ENCODE results near the gene TXNL1. TPM values are rescaled to one million over a fixed set of nuclear protein-coding genes. Genes with fewer than 3 reads are reported as not detected.
A peak's percentile ranks its signal among the peaks of the same experiment; 100 is the strongest.

Gene TXNL1
- total and polyA plus RNA-seq, 2 donors (not counting 3 experiments of a cell fraction or from before 2014, with no cell fraction given) = 29.5 to 81.2 TPM

- Histone ChIP-seq H3K4me2 (ENCODE audit: insufficient read depth, low read length) (no peak overlapping the region), H2AFZ (ENCODE audit: low read depth, low read length) (no peak overlapping the region), H3K9me3 (replicated peaks; ENCODE audit: control insufficient read depth, insufficient read depth, low read length) (no peaks in the 10 kb centered on the region), H3K36me3 (ENCODE audit: control insufficient read depth in 2 of 2, extremely low read depth in 1 of 2, insufficient read depth in 2 of 2, low read length in 2 of 2) (no peaks in the 10 kb centered on the region), H3K4me1 (ENCODE audit: control insufficient read depth, extremely low read depth, insufficient read depth, low read length) (peaks cover 9% of the 10 kb centered on the region), H3K79me2 (ENCODE audit: control insufficient read depth, insufficient read depth, low read length) (no peaks in the 10 kb centered on the region), H3K9ac (replicated peaks; ENCODE audit: extremely low read depth, insufficient read depth, low read length) (no peak overlapping the region), H3K4me3 (replicated peaks in 1 of 3; ENCODE audit: insufficient read depth in 1 of 3, low read depth in 1 of 3, low read length in 3 of 3) (no peak overlapping the region), H3K27ac (ENCODE audit: insufficient read depth, low read depth, low read length) (no peak overlapping the region), H4K20me1 (replicated peaks; ENCODE audit: control insufficient read depth, extremely low read depth, insufficient read depth, low read length) (no peaks in the 10 kb centered on the region), H3K27me3 (ENCODE audit: control insufficient read depth in 2 of 2, insufficient read depth in 2 of 2, low read length in 2 of 2) (no peaks in the 10 kb centered on the region), H3K9me1 (replicated peaks; ENCODE audit: control insufficient read depth, extremely low read depth, insufficient read depth, low read length) (no peaks in the 10 kb centered on the region)
- POLR2A ChIA-PET = no interaction called here
- dilution Hi-C loops (cut with MboI; ENCODE audit: extremely low pct_ligation_motif_present, low sequenced_read_pairs) (no loop called here), intact Hi-C loops (cut with micrococcal nuclease) (no loop called here)
- CTCF ChIA-PET = interaction anchor here (0.6 to 1.3 kb wide), 3 partner anchors 36 to 57 kb away, joined by 3 to 5 read pairs (median 3); no protein-coding TSS in a partner anchor
- DNase-seq (ENCODE audit: low read depth, low spot score) (peak; percentile 16), FAIRE-seq (peak; percentile 48)
- no TSS peak for BruUV-seq (replicated peaks)
- TF ChIP-seq MYC (IDR thresholded peaks at IDR 0.05; ENCODE audit: low read depth, low read length) (no peak), CTCF (IDR thresholded peaks at IDR 0.05; ENCODE audit: extremely low read depth in 1 of 2, insufficient read depth in 1 of 2, low read depth in 1 of 2, low read length in 2 of 2) (peak; percentile 18 to 39), EZH2 (IDR thresholded peaks at IDR 0.05; ENCODE audit: borderline replicate concordance, low read depth, low read length, severe bottlenecking) (no peak), POLR2AphosphoS5 (IDR thresholded peaks at IDR 0.05; ENCODE audit: insufficient read depth, low read depth, low read length) (no peak), POLR2A (IDR thresholded peaks at IDR 0.05; ENCODE audit: low read depth, low read length) (no peak)
Observed at GRCh38 chr18:56645415-56646016, 7.1 kb upstream of the TXNL1 start.

GRCh38 chr18:56643381-56643780, 5.0 kb upstream of the TXNL1 start:
- ChIA-PET CTCF (no interaction called here), POLR2A (no interaction called here)
- Histone ChIP-seq H3K27ac (ENCODE audit: insufficient read depth, low read depth, low read length) (no peak overlapping the region), H4K20me1 (replicated peaks; ENCODE audit: control insufficient read depth, extremely low read depth, insufficient read depth, low read length) (no peaks in the 10 kb centered on the region), H3K9me1 (replicated peaks; ENCODE audit: control insufficient read depth, extremely low read depth, insufficient read depth, low read length) (no peaks in the 10 kb centered on the region), H3K27me3 (ENCODE audit: control insufficient read depth in 2 of 2, insufficient read depth in 2 of 2, low read length in 2 of 2) (no peaks in the 10 kb centered on the region), H3K4me1 (ENCODE audit: control insufficient read depth, extremely low read depth, insufficient read depth, low read length) (peaks cover 14% of the 10 kb centered on the region), H3K79me2 (ENCODE audit: control insufficient read depth, insufficient read depth, low read length) (peaks cover under 1% of the 10 kb centered on the region), H2AFZ (ENCODE audit: low read depth, low read length) (no peak overlapping the region), H3K36me3 (ENCODE audit: control insufficient read depth in 2 of 2, extremely low read depth in 1 of 2, insufficient read depth in 2 of 2, low read length in 2 of 2) (no peaks in the 10 kb centered on the region), H3K9ac (replicated peaks; ENCODE audit: extremely low read depth, insufficient read depth, low read length) (no peak overlapping the region), H3K9me3 (replicated peaks; ENCODE audit: control insufficient read depth, insufficient read depth, low read length) (no peaks in the 10 kb centered on the region), H3K4me2 (ENCODE audit: insufficient read depth, low read length) (no peak overlapping the region), H3K4me3 (replicated peaks in 1 of 3; ENCODE audit: insufficient read depth in 1 of 3, low read depth in 1 of 3, low read length in 3 of 3) (no peak overlapping the region)
- no TSS peak for BruUV-seq (replicated peaks)
- dilution Hi-C loops (cut with MboI; ENCODE audit: extremely low pct_ligation_motif_present, low sequenced_read_pairs) (no loop called here), intact Hi-C loops (cut with micrococcal nuclease) (no loop called here)
- FAIRE-seq (no peak), DNase-seq (ENCODE audit: low read depth, low spot score) (no peak)
- no peak for TF ChIP-seq POLR2A (IDR thresholded peaks at IDR 0.05; ENCODE audit: low read depth, low read length)
- TF ChIP-seq MAX (IDR thresholded peaks at IDR 0.05; ENCODE audit: insufficient read depth, insufficient read length) = no peak
- TF ChIP-seq JUN (IDR thresholded peaks at IDR 0.05; ENCODE audit: borderline replicate concordance, insufficient read depth, insufficient read length, low read depth) = no peak
- no peak for TF ChIP-seq POLR2AphosphoS5 (IDR thresholded peaks at IDR 0.05; ENCODE audit: insufficient read depth, low read depth, low read length)
- no peak for TF ChIP-seq MYC (IDR thresholded peaks at IDR 0.05; ENCODE audit: low read depth, low read length)
- TF ChIP-seq GATA2 (IDR thresholded peaks at IDR 0.05; ENCODE audit: insufficient read depth, insufficient read length, low read depth, low read length) = no peak
- no peak for TF ChIP-seq FOS (IDR thresholded peaks at IDR 0.05; ENCODE audit: borderline replicate concordance, insufficient read depth, low read length)
- TF ChIP-seq CTCF (IDR thresholded peaks at IDR 0.05; ENCODE audit: extremely low read depth in 1 of 2, insufficient read depth in 1 of 2, low read depth in 1 of 2, low read length in 2 of 2) = no peak
- no peak for TF ChIP-seq EZH2 (IDR thresholded peaks at IDR 0.05; ENCODE audit: borderline replicate concordance, low read depth, low read length, severe bottlenecking)

Data from endothelial cell of umbilical vein (primary cell).